Lung microvascular endothelial cell (primary cell): ENCODE results near the gene NACC2. TPM values are rescaled to one million over a fixed set of nuclear protein-coding genes. Genes with fewer than 3 reads are reported as not detected.
"Not testable (repeated sequence)": the region's sequence is repeated elsewhere in the genome, so short reads cannot be mapped to it uniquely, and the experiment has no call there.

ENCODE experiments used
- DNase-seq, 2 donors: peaks; one replicate each; pipeline versions ENCODE4 v3.0.0 to v3.0.0-alpha.2; 2010; ENCODE audit warnings: low read depth in 2 of 2
- total RNA-seq: library from RNA; depleted of rRNA; stranded (reverse); fragments of >200 nt; gene quantifications from 2 replicates; pipeline ENCODE4 v1.2.1, GENCODE V29; 2014

Gene NACC2
- total RNA-seq, 1 donor from 2014 or later = 10.9 TPM

GRCh38 chr9:136047076-136047774 is 47.9 kb downstream of the NACC2 start:
- DNase-seq = no peak

DNA sequence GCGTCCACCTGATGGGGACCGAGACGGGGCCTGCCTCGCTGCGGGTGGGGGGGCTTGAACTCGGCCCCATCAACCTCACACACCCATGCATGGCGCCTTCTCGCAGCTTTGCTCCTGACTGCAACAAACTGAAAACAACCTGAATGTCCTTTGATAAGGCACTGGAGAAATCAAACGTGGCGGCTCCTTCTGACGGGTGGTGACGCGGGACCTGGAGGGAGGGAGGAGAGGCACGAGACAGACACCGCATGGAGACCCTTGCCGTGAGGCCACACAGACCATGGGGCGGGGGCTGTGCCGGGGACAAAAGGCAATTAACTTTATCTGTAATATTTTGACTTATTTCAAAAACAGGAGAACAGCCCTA is 48.6 kb downstream of the NACC2 start:
- no peak for DNase-seq

GRCh38 chr9:136045595-136046553 is 49.2 kb downstream of the NACC2 start:
- DNase-seq = no peak

GRCh38 chr9:136044971-136045594 is 50.0 kb downstream of the NACC2 start:
- no peak for DNase-seq

GRCh38 chr9:136044207-136044970 is 50.7 kb downstream of the NACC2 start:
- no peak for DNase-seq

DNA sequence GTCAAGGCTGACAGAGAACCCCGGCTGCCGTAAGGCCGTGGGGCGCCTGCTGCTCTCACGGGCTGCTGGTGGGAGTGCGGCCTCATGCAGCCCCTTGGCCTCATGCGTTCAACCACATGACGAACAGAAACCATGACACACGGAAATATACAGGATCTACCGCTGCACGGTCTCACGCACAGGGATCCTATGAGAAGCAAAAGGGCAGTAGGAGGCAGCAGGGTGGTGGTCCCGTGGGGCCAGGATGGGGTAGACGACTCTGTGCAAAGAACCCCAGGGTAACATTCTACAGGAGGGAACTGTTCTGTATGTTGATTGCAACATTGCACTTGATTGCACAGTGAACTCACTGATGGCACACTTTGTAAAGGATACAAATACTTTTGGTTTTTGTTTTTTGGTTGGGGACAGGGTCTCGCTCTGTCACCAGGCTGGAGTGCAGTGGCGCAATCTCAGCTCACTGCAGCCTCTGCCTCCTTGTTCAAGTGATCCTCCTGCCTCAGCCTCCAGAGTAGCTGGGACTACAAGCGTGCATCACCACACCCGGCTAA is 51.6 kb downstream of the NACC2 start:
- DNase-seq = no peak

GRCh38 chr9:136042541-136042940 is 52.5 kb downstream of the NACC2 start:
- no peak for DNase-seq

DNA sequence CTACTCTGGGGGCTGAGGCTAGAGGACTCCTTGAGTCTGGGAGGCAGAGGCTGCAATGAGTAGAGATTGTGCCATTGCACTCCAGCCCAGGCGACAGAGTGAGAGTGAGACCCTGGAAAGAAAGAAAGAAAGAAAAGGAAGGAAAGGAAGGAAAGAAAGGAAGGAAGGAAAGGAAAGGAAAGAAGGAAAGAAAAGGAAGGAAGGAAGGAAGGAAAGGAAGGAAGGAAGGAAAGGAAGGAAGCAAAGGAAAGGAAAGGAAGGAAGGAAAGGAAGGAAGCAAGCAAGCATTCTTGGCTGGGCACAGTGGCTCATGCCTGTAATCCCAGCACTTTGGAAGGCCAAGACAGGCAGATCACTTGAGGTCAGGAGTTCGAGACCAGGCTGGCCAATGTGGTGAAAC is 54.2 kb downstream of the NACC2 start:
- DNase-seq = not testable (repeated sequence)

DNA sequence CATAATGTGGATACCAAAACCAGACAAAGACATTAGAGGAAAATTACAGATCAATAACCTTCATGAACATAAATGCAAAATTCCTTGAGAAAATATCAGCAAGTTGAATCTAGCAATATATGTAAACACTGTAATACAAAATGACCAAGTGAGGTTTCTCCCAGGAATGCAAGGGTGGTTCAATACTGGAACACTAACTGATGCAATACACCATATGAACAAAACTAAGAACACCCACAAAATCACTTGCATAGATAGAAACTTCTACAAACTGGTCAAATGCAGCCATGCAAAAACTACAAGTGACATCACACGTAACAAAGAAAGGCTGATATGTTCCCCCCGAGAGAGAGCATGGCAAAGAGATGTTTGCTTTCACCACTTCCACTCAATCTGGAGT is 55.6 kb downstream of the NACC2 start:
- DNase-seq = no peak

DNA sequence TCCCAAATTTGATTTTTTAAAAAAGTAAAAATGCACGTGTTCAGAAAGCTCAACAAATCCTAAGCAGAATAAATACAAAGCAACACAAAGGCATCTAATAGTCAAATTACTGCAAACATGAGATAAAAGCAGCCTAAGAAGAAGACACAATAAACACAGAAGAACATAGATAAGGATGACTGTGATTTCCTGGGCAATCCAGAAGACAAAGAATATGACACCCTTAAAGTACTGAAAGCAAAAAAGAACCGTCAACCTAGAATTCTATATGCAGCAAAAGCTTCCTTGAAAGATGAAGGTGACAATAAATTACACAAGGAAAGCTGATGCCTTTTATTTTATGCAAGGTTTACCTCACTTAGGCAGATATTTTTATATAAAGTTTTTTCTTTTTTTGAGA is 58.2 kb downstream of the NACC2 start:
- DNase-seq = no peak

DNA sequence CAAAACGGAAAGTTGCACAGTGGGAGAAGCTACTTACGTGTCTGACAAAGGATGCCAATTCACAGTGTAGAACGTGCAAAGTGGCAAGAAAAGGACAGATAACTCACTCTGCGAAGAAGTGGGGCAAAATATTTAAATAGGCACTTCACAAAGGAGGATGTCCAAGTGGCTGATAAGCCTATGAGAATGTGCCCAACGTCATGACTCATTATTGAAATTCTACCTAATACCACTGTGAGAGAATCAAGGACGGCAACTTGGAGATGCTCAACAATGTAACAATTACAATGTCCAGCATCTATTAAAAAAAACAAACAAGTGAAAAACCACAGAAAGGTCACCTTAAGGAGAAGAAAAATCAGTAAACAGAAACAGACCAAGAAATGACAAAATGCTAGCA is 59.0 kb downstream of the NACC2 start:
- no peak for DNase-seq

DNA sequence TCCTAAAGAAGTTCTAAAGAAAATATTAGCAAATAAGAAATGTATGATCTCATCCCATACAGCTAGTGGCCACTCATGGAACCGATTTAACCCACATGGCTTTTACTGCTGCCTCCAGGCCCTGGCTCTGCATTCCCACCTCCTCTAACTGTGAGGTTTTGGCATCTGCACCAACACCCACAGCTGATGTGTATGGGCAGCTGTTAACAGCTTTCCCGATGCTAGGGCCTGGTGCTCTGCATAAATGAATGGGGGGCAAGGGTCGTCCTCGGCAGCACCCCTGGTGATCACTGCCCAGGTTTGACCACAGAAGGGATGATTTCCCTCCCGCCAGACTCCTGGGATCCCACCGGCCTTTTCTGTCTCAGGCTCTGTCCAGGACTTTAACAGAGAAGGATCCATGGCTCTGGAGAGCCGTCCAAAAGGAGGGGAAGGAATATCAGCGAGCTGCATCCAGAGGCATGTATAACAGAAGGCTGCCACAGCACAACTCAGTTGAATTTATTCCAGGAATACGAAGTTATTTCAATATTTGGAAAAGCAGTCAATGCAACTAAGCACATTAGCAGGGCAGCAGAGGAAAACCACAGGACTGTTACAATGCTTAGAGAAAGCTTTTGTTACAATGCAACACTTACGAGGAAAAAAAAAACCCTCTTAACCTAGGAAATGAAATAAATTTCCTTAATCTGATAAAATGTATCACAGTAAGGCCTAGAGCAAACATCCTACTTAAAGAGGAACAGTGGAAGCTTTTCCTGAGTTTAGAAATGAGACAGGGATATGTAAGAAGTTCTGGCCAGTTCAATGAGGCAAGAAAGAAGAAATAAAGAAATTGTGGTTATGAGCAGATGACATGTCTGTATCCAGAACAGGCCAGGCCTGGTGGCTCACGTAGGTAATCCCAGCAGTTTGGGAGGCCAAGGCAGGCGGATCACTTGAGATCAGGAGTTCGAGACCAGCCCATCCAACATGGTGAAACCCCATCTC is 63.1 kb downstream of the NACC2 start:
- peak in 1 of 2 donors; percentile 58 for DNase-seq

DNA sequence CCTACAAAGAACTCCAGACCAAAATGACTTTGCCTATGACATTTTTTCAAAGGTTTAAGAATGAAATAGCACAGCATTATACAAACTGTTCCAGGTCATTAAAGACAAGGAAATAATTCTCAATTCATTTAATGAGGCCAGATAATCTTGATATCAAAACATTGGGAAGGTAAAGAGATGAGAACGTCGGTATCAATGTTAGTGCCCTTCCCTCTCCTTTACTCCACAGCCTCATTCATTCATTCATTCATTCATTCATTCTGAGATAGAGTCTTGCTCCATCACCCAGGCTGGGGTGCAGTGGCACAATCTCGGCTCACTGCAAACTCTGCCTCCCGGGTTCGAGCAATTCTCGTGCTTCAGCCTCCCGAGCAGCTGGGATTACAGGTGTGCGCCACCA is 64.0 kb downstream of the NACC2 start:
- DNase-seq = no peak

DNA sequence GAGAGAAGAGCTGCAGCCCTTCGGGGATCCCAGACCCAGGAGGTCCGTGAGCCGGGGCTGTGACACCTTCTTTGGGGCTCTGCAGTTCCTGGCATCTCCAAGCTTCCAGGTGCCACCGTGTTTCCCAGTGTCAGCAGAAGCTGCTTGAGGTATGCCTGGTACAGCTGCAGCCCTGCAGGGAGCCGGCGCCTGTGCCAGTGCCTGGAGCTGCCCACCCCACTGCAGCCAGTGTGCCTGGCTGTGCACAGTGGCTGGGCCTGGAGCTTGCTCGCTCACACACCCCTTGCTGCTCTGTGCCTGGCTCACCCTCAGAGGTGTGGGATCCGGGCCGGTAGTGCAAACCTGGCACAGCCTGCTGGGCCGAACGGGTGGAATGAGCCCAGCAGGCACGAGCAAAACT is 65.5 kb downstream of the NACC2 start:
- no peak for DNase-seq

DNA sequence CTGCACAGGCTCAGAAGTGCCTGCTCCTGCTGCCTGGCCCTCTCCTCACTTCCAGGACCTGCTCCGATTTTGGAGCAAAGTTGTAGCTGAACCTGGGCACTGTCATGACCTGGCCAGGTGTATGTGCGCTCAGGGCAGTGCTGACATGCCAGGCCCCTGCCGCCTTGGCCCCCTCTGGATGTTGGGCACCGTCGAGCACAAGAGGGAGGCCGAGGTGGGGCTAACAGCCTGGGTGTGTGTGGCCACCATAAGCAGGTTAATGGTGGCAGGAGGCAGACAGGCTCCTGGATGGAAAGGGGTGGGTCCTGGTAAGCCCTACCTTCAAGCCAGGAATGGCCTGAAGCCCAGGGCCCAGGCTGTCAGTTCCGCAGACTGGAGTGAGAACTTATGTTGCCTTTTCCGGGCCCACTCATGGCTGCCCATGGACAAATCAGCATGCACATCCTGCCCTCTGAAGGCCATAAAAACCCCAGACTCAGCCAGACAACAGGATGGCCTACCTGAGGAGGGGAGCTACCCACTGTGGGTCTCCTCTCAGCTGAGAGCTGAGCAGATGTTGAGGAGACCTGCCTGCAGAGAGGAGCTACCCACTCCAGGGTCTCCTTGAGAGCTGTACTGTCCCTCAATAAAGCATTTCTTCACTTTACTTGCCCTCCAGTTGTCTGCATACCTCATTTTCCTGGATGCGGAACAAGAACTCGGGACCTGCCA is 66.2 kb downstream of the NACC2 start:
- DNase-seq = no peak

DNA sequence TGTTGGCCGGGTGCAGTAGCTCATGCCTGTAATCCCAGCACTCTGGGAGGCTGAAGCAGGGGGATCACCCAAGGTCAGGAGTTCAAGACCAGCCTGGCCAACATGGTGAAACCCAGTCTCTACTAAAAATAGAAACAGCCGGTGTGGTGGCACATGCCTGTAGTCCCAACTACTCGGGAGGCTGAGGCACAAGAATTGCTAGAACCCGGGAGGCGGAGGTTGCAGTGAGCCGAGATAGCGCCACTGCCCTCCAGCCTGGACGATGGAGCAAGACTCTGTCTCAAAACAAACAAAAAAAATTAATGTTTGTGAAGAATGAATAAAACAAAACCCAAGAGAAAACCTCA is 68.2 kb downstream of the NACC2 start:
- DNase-seq = not testable (repeated sequence)

- no peak for DNase-seq
Measured at GRCh38 chr9:136026266-136026942, 68.7 kb downstream of the NACC2 start.

GRCh38 chr9:136025481-136025880 is 69.6 kb downstream of the NACC2 start:
- DNase-seq = no peak
